Stomach (tissue), 9 donors: ENCODE results near the gene FAM83E. TPM values are rescaled to one million over a fixed set of nuclear protein-coding genes. Genes with fewer than 3 reads are reported as not detected.

Experiments
- DNase-seq, 2 donors: peaks; one replicate each; pipeline versions ENCODE4 v3.0.0 to v3.0.0-alpha.2; 2013 to 2019
- H3K27ac ChIP-seq, 5 donors: fragments of 200-600 bp in 4 of 5; sonication (generic) in 4 of 5; one replicate each; pipeline ENCODE4 v1.5.1; 2013 to 2019; ENCODE audit warnings: mild to moderate bottlenecking in 1 of 5, moderate library complexity in 1 of 5
- H3K27me3 ChIP-seq, 3 donors: fragments of 200-600 bp; sonication (generic); one replicate each; pipeline ENCODE4 v1.5.1; 2017 to 2019; ENCODE audit warnings: mixed run types in 1 of 3
- H3K36me3 ChIP-seq, 4 donors: fragments of 200-600 bp; sonication (generic); 1 replicate in 3 of 4; 2 replicates in 1 of 4; pipeline ENCODE4 v1.5.1; 2016 to 2019
- H3K4me1 ChIP-seq, 4 donors: fragments of 200-600 bp; sonication (generic); one replicate each; pipeline ENCODE4 v1.5.1; 2016 to 2019
- H3K4me3 ChIP-seq, 4 donors: fragments of 200-600 bp; sonication (generic) in 3 of 4; one replicate each; pipeline ENCODE4 v1.5.1; 2016 to 2019; ENCODE audit warnings: mild to moderate bottlenecking in 1 of 4
- H3K9me3 ChIP-seq, 4 donors: fragments of 200-600 bp; sonication (generic); one replicate each; pipeline ENCODE4 v1.5.1; 2016 to 2019
- EP300 ChIP-seq: sonication (generic); formaldehyde crosslinking; IDR thresholded peaks from one replicate; pipeline ENCODE4 v1.6.1; 2017; ENCODE audit warnings: antibody characterized with exemption
- POLR2A ChIP-seq, 4 donors: fragments of 450-650 bp; IDR thresholded peaks; one replicate each; pipeline ENCODE4 v1.6.1; 2016; ENCODE audit warnings: antibody characterized with exemption in 4 of 4, control low read depth in 2 of 4, mild to moderate bottlenecking in 1 of 4, moderate library complexity in 1 of 4
- POLR2AphosphoS5 ChIP-seq, 3 donors: sonication (generic); formaldehyde crosslinking; IDR thresholded peaks; one replicate each; pipeline ENCODE4 v1.6.1; 2016; ENCODE audit warnings: antibody characterized with exemption in 3 of 3
- WGBS, 5 donors: extraction: QIAGEN DNeasy Blood & Tissue Kit in 3 of 5; methylation state at CpG; one replicate each; pipeline versions ENCODE4 v1.1.5 to v1.1.7; 2013 to 2018; 5-methylcytosine and 5-hydroxymethylcytosine counted together
- intact Hi-C: fragments of 100-400 bp; cut with DNase I; formaldehyde crosslinking; loops from one replicate; pipeline ENCODE4 v1.15.1; 2023; ENCODE audit warnings: low total_unique reads
- polyA plus RNA-seq, 3 donors: library from polyadenylated mRNA; stranded (reverse); fragments of 200-250 nt; gene quantifications; one replicate each; pipeline ENCODE4 v1.2.3, GENCODE V29; 2013
- total RNA-seq, 5 donors: library from RNA; depleted of rRNA; stranded (reverse); fragments of >200 nt; gene quantifications; one replicate each; pipeline versions ENCODE4 v1.1.0 to v1.2.3, GENCODE V29; 2014 to 2016
- TF ChIP-seq, protein P1 (sequence below), 7 experiments: fragments of 450-650 bp in 4 of 7; fragments of 200-600 bp in 3 of 7; sonication (generic) in 3 of 7; IDR thresholded peaks; one replicate each; pipeline ENCODE4 v1.5.1; 2016 to 2019; ENCODE audit warnings: antibody characterized with exemption in 7 of 7, control low read depth in 2 of 7, mild to moderate bottlenecking in 1 of 7
- donor health status: healthy with polysubstance abuse.
- donor health status: Bipolar disorder and iron deficiency.
- donor health status: healthy.

The FAM83E gene
- total and polyA plus RNA-seq, 8 donors = 13.3 to 275 (median 46.3) TPM

DNA sequence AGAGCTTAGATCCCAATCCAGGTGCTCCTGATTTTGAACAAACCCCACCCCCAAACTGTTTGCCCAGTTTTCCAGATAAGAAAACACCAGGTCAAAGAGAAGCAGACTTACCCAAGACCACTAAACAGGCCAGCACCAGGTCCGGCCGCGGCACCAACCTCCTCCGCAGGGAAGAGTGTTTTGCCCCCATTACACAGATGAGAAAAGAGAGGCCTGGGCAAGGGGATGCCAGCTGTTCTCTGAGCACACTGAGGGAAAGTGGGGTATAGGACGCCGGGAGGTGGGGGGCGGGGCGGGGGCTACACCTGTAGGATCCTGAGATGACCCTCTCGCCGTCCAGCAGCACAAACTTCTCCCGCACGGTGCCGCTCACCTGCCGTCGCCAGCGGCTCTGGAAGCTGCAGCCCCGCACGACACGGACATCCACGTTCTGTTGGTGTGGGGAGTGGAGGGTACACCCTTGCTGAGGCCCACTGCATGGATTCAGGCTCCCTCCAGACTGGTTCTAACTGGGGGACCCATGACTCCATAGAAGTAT, 5.2 kb downstream of the FAM83E start:
- TF ChIP-seq, protein P1, sequence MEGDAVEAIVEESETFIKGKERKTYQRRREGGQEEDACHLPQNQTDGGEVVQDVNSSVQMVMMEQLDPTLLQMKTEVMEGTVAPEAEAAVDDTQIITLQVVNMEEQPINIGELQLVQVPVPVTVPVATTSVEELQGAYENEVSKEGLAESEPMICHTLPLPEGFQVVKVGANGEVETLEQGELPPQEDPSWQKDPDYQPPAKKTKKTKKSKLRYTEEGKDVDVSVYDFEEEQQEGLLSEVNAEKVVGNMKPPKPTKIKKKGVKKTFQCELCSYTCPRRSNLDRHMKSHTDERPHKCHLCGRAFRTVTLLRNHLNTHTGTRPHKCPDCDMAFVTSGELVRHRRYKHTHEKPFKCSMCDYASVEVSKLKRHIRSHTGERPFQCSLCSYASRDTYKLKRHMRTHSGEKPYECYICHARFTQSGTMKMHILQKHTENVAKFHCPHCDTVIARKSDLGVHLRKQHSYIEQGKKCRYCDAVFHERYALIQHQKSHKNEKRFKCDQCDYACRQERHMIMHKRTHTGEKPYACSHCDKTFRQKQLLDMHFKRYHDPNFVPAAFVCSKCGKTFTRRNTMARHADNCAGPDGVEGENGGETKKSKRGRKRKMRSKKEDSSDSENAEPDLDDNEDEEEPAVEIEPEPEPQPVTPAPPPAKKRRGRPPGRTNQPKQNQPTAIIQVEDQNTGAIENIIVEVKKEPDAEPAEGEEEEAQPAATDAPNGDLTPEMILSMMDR (IDR thresholded peaks at IDR 0.05) = no peak
- TF ChIP-seq POLR2AphosphoS5 (IDR thresholded peaks at IDR 0.05) = no peak
- TF ChIP-seq POLR2A (IDR thresholded peaks at IDR 0.05) = no peak
- TF ChIP-seq EP300 = no peak
- no peaks in the 10 kb centered on the region for H3K27me3 ChIP-seq
- peaks cover under 1 to 29% (median 18%) of the 10 kb centered on the region in 4 donors for H3K4me1 ChIP-seq
- no peak overlapping the region for H3K27ac ChIP-seq
- no peaks in the 10 kb centered on the region for H3K9me3 ChIP-seq
- no peak for DNase-seq
- peaks cover 0 to 11% (median under 1%) of the 10 kb centered on the region in 4 donors for H3K36me3 ChIP-seq
- intact Hi-C loops = no loop called here
- WGBS, 5 donors = 88 to 97% (median 91%) methylated on average over 14 to 20 of the region's 20 CpGs
- no peak overlapping the region for H3K4me3 ChIP-seq

DNA sequence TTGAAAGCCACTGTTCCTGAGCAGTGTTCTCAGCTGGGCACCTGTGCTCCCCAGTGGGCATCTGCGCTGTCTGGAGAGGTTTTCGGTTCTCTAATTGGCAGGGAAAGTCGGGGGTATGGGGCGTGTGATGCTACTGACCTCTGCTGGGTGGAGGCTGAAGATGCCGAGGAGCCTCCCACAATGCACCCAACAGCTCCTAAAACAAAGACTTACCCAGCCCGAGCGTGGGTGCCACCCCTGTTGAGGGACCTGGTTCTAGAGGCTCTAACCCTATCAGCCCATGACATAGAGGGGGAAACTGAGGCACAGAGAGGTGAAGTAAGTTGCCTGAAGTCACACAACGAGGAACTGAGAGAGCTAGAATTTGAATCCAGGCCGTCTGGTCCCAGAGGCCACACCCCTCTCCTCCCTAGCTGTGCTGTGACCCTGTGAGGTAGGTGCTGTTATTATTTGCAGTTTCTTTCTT, 6.0 kb downstream of the FAM83E start:
- WGBS, 5 donors = 29 to 50% (median 42%) methylated on average over 9 of the region's 9 CpGs

DNA sequence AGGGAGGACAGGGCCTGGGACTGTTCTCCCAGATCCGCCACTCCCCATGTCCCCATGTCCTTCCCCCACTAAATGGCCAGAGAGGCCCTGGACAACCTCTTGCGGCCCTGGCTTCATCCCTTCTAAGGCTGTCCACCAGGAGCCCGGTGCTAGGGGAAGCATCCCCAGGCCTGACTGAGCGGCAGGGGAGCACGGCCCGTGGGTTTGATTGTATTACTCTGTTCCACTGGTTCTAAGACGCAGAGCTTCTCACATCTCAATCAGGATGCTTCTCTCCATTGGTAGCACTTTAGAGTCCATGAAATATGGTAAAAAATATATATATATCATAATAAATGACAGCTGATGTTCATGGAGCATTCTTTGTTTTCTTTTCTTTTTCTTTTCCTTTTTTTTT, 7.5 kb downstream of the FAM83E start:
- intact Hi-C loops = no loop called here
- no peak for DNase-seq
- TF ChIP-seq, protein P1 (IDR thresholded peaks at IDR 0.05) = no peak
- no peak for TF ChIP-seq EP300
- no peak for TF ChIP-seq POLR2A (IDR thresholded peaks at IDR 0.05)
- no peak for TF ChIP-seq POLR2AphosphoS5 (IDR thresholded peaks at IDR 0.05)
- Histone ChIP-seq H3K27ac (no peak overlapping the region), H3K4me3 (no peak overlapping the region), H3K9me3 (no peaks in the 10 kb centered on the region), H3K27me3 (no peaks in the 10 kb centered on the region), H3K36me3 (peaks cover 0 to 11% (median 0%) of the 10 kb centered on the region in 4 donors), H3K4me1 (peaks cover 0 to 12% (median 0%) of the 10 kb centered on the region in 4 donors)
- WGBS, 5 donors = 82 to 94% (median 88%) methylated on average over 6 to 7 of the region's 7 CpGs

More for the DNA sequence above, 6.0 kb downstream of the FAM83E start:
- H3K27ac ChIP-seq = no peak overlapping the region
- no peak overlapping the region for H3K4me3 ChIP-seq
- peaks cover 0 to 11% (median 0%) of the 10 kb centered on the region in 4 donors for H3K36me3 ChIP-seq
- peaks cover 0 to 24% (median 12%) of the 10 kb centered on the region in 4 donors for H3K4me1 ChIP-seq
- H3K9me3 ChIP-seq = no peaks in the 10 kb centered on the region
- no peaks in the 10 kb centered on the region for H3K27me3 ChIP-seq
- peak in 1 of 2 donors; percentile 58 for DNase-seq
- intact Hi-C loops = no loop called here
- TF ChIP-seq, protein P1 (IDR thresholded peaks at IDR 0.05) = peak in 2 of 7 experiments; percentile 6 to 17
- TF ChIP-seq EP300 = no peak
- TF ChIP-seq POLR2A (IDR thresholded peaks at IDR 0.05) = no peak
- no peak for TF ChIP-seq POLR2AphosphoS5 (IDR thresholded peaks at IDR 0.05)

DNA sequence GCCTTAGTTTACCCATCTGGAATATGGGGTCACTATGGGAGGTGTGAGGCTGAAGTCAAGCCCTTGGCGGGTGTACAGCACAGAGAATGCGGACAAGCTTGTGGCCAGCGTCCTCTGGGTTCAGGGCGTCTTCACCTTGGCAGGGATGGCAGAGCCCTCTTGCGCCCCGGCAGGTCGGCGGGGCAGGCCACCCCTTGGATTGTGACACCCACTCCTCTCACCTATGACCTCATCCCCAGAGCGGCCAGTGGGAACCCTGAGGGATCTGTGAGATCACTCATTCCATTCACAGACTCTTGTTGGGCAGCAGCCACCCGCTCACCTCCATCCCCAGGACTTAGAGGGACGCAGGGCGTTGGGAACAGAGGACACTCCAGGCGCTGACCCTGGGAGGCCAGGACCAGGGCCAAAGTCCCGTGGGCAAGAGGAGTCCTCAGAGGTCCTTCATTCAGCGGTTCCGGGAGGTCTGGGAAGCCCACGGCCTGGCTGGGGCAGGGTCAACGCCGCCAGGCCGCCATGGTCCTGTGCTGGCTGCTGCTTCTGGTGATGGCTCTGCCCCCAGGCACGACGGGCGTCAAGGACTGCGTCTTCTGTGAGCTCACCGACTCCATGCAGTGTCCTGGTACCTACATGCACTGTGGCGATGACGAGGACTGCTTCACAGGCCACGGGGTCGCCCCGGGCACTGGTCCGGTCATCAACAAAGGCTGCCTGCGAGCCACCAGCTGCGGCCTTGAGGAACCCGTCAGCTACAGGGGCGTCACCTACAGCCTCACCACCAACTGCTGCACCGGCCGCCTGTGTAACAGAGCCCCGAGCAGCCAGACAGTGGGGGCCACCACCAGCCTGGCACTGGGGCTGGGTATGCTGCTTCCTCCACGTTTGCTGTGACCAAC, 8.2 kb downstream of the FAM83E start, which contains the start of gene SPACA4:
Gene SPACA4, plus strand, starts transcription at position 280 of the 896 bp plus-strand sequence. Its CDS starts 237 bp downstream, at position 517.
- Histone ChIP-seq H3K27me3 (no peaks in the 10 kb centered on the region), H3K4me1 (peaks cover 0 to 16% (median 0%) of the 10 kb centered on the region in 4 donors), H3K4me3 (no peak within 1 kb of the TSS), H3K36me3 (peaks cover 0 to 6% (median 0%) of the 10 kb centered on the region in 4 donors), H3K27ac (no peak within 1 kb of the TSS), H3K9me3 (no peaks in the 10 kb centered on the region)
- DNase-seq = no peak
- intact Hi-C loops = no loop called here
- TF ChIP-seq POLR2A (IDR thresholded peaks at IDR 0.05) (no peak), EP300 (no peak), POLR2AphosphoS5 (IDR thresholded peaks at IDR 0.05) (no peak)
- TF ChIP-seq, protein P1 (IDR thresholded peaks at IDR 0.05) = no peak
- 87 to 95% (median 92%) methylated on average over 16 to 39 of the region's 39 CpGs for WGBS, 5 donors
